B cell (primary cell): ENCODE results near the gene CLASP1. TPM values are rescaled to one million over a fixed set of nuclear protein-coding genes. Genes with fewer than 3 reads are reported as not detected.

ENCODE experiments used
- ATAC-seq: fragments of 200-7000 bp; cut with Tn5 transposase; one replicate; pipeline ENCODE4 v1.10.0; 2021; ENCODE audit warnings: low read depth, mild to moderate bottlenecking, moderate number of reproducible peaks, moderate library complexity
- CTCF ChIA-PET: fragments of 350-600 bp; sonication (Branson Sonifier 250); formaldehyde crosslinking; loops from one replicate; lab custom pipeline; 2021; ENCODE audit warnings: antibody characterized with exemption, inconsistent platforms; lab: Charles Lee
- POLR2A ChIA-PET: fragments of 350-600 bp; sonication (Branson Sonifier 250); formaldehyde crosslinking; loops from one replicate; lab custom pipeline; 2021; ENCODE audit warnings: antibody characterized with exemption; lab: Charles Lee
- DNase-seq: peaks from one replicate; pipeline ENCODE4 v3.0.0; 2013
- H2AFZ ChIP-seq: 2 replicates; pipeline ENCODE4 v1.6.1; 2012; ENCODE audit warnings: mild to moderate bottlenecking, low read depth, low read length; ENCODE audit not compliant: insufficient read depth, poor library complexity, severe bottlenecking
- H3K27ac ChIP-seq, 2 donors: 1 replicate in 1 of 2; 2 replicates in 1 of 2; pipeline ENCODE4 v1.5.1; 2012 to 2013; ENCODE audit warnings: low read length in 2 of 2, mild to moderate bottlenecking in 2 of 2, moderate library complexity in 1 of 2
- H3K27me3 ChIP-seq, 4 experiments: fragments of 200-600 bp in 1 of 4; sonication (generic) in 1 of 4; replicated peaks in 1 of 4; 1 replicate in 2 of 4; 2 replicates in 2 of 4; pipeline versions ENCODE4 v1.6.1 to v1.7.0; 2013 to 2016; ENCODE audit warnings: low read length in 3 of 4, mild to moderate bottlenecking in 2 of 4, mixed read lengths in 1 of 4, moderate library complexity in 1 of 4; ENCODE audit not compliant: insufficient read depth in 4 of 4, control insufficient read depth in 3 of 4; ENCODE audit errors: control extremely low read depth in 1 of 4
- H3K36me3 ChIP-seq, 2 experiments: replicated peaks in 1 of 2; 1 replicate in 1 of 2; 2 replicates in 1 of 2; pipeline versions ENCODE4 v1.6.1 to v1.7.1; 2013; ENCODE audit warnings: low read length in 1 of 2; ENCODE audit not compliant: insufficient read depth in 2 of 2, control insufficient read depth in 1 of 2; ENCODE audit errors: control extremely low read depth in 1 of 2, extremely low read depth in 1 of 2
- H3K4me1 ChIP-seq, 2 donors: fragments of 200-600 bp in 1 of 2; sonication (generic) in 1 of 2; 1 replicate in 1 of 2; 2 replicates in 1 of 2; pipeline versions ENCODE4 v1.5.1 to v1.6.1; 2013 to 2017; ENCODE audit warnings: low read length in 2 of 2; ENCODE audit not compliant: control insufficient read depth in 2 of 2, insufficient read depth in 2 of 2
- H3K4me2 ChIP-seq: replicated peaks from 2 replicates; pipeline ENCODE3; 2012; ENCODE audit warnings: mild to moderate bottlenecking, low read depth, low read length; ENCODE audit not compliant: poor library complexity, severe bottlenecking
- H3K4me3 ChIP-seq, 5 experiments: fragments of 200-600 bp in 1 of 5; sonication (generic) in 1 of 5; 1 replicate in 3 of 5; 2 replicates in 2 of 5; pipeline versions ENCODE4 v1.5.1 to v1.7.0; 2011 to 2016; ENCODE audit warnings: low read length in 4 of 5, mild to moderate bottlenecking in 4 of 5, low read depth in 2 of 5, control low read depth in 1 of 5, moderate library complexity in 1 of 5; ENCODE audit not compliant: insufficient read depth in 1 of 5; ENCODE audit errors: control extremely low read depth in 1 of 5, extremely low read depth in 1 of 5
- H3K79me2 ChIP-seq: fragments of 200-600 bp; sonication (generic); one replicate; pipeline ENCODE4 v1.6.0; 2016; ENCODE audit warnings: low read length; ENCODE audit not compliant: control insufficient read depth, insufficient read depth
- H3K9ac ChIP-seq: fragments of 200-600 bp; sonication (generic); 2 replicates; pipeline ENCODE4 v1.6.1; 2017; ENCODE audit warnings: mild to moderate bottlenecking, low read length, moderate library complexity
- H3K9me3 ChIP-seq, 3 donors: one replicate each; pipeline versions ENCODE4 v1.6.1 to v1.7.1; 2013; ENCODE audit warnings: low read length in 2 of 3; ENCODE audit not compliant: control insufficient read depth in 2 of 3, insufficient read depth in 1 of 3; ENCODE audit errors: control extremely low read depth in 1 of 3
- H4K20me1 ChIP-seq: 2 replicates; pipeline ENCODE4 v1.6.0; 2012; ENCODE audit warnings: mild to moderate bottlenecking, low read length; ENCODE audit not compliant: insufficient read depth, control insufficient read depth, poor library complexity, severe bottlenecking
- H3K27ac Mint-ChIP-seq: one replicate; pipeline ENCODE4 v1.8.0; 2021; ENCODE audit warnings: mixed read lengths
- H3K27me3 Mint-ChIP-seq: one replicate; pipeline ENCODE4 v1.8.0; 2021; ENCODE audit warnings: mixed read lengths
- H3K4me1 Mint-ChIP-seq: one replicate; pipeline ENCODE4 v1.8.0; 2021; ENCODE audit warnings: mixed read lengths
- H3K4me3 Mint-ChIP-seq: one replicate; pipeline ENCODE4 v1.8.0; 2021; ENCODE audit warnings: mixed read lengths
- H3K9me3 Mint-ChIP-seq: one replicate; pipeline ENCODE4 v1.8.0; 2022; ENCODE audit warnings: mixed read lengths; ENCODE audit not compliant: insufficient read depth
- CTCF ChIP-seq: fragments of 200-600 bp; IDR thresholded peaks from one replicate; pipeline ENCODE4 v1.8.0; 2022; ENCODE audit warnings: antibody characterized with exemption, mild to moderate bottlenecking
- EZH2 ChIP-seq: IDR thresholded peaks from 2 replicates; pipeline ENCODE4 v1.6.1; 2012; ENCODE audit warnings: borderline replicate concordance, low read depth, mild to moderate bottlenecking, moderate library complexity, low read length; ENCODE audit not compliant: insufficient read depth, poor library complexity, severe bottlenecking
- WGBS: methylation state at CpG from one replicate; pipeline ENCODE4 v1.1.5; 2013; ENCODE audit warnings: missing lambda C conversion rate; ENCODE audit not compliant: insufficient coverage; 5-methylcytosine and 5-hydroxymethylcytosine counted together
- intact Hi-C: fragments of 100-400 bp; cut with micrococcal nuclease; formaldehyde crosslinking; loops from one replicate; pipeline ENCODE4 v1.10.0; 2022
- polyA plus RNA-seq: library from polyadenylated mRNA; depleted of rRNA; stranded (reverse); fragments of >200 nt; gene quantifications from 2 replicates; pipeline ENCODE4 v1.2.3, GENCODE V29; 2012
- total RNA-seq, 2 donors: library from RNA; stranded (reverse); fragments of 120-200 nt in 1 of 2; gene quantifications; 1 replicate in 1 of 2; 2 replicates in 1 of 2; pipeline versions ENCODE4 v1.2.3 to v1.2.4, GENCODE V29; 2013 to 2022

CLASP1 gene
- total and polyA plus RNA-seq, 2 donors (not counting 1 experiment from before 2014, with no cell fraction given): 8.7 to 88.0 TPM

- Mint-ChIP-seq H3K4me3 (no peak overlapping the region), H3K4me1 (no peaks in the 10 kb centered on the region), H3K9me3 (peaks cover 12% of the 10 kb centered on the region), H3K27me3 (no peaks in the 10 kb centered on the region), H3K27ac (no peak overlapping the region)
- Histone ChIP-seq H3K36me3 (no peaks in the 10 kb centered on the region), H3K27ac (no peak overlapping the region), H4K20me1 (no peaks in the 10 kb centered on the region), H3K9ac (no peak overlapping the region), H3K4me2 (no peak overlapping the region), H3K27me3 (no peaks in the 10 kb centered on the region), H3K4me1 (no peaks in the 10 kb centered on the region), H3K9me3 (peaks cover 7 to 31% (median 10%) of the 10 kb centered on the region in 3 donors), H3K79me2 (no peaks in the 10 kb centered on the region), H2AFZ (no peak overlapping the region), H3K4me3 (no peak overlapping the region)
- intact Hi-C loops: no loop called here
- no peak for ATAC-seq
- TF ChIP-seq EZH2 (no peak), CTCF (no peak)
- ChIA-PET POLR2A (no interaction called here), CTCF (no interaction called here)
- DNase-seq: no peak
Observed at GRCh38 chr2:121670181-121670580, 20.9 kb upstream of the CLASP1 start.

- Mint-ChIP-seq H3K27ac (no peak overlapping the region), H3K4me3 (no peak overlapping the region), H3K27me3 (no peaks in the 10 kb centered on the region), H3K9me3 (peaks cover 5% of the 10 kb centered on the region), H3K4me1 (no peaks in the 10 kb centered on the region)
- Histone ChIP-seq H3K27ac (no peak overlapping the region), H2AFZ (no peak overlapping the region), H3K27me3 (no peaks in the 10 kb centered on the region), H3K36me3 (peaks cover 0 to 3% of the 10 kb centered on the region in 2 experiments), H3K79me2 (no peaks in the 10 kb centered on the region), H3K9me3 (peaks cover 7 to 17% (median 7%) of the 10 kb centered on the region in 3 donors), H3K9ac (no peak overlapping the region), H4K20me1 (no peaks in the 10 kb centered on the region), H3K4me1 (no peaks in the 10 kb centered on the region), H3K4me3 (no peak overlapping the region), H3K4me2 (no peak overlapping the region)
- ChIA-PET POLR2A (no interaction called here), CTCF (no interaction called here)
- intact Hi-C loops: no loop called here
- WGBS: 100% methylated on average over 1 of the region's 1 CpG
- TF ChIP-seq CTCF (no peak), EZH2 (no peak)
- DNase-seq: no peak
- ATAC-seq: no peak
Observed at GRCh38 chr2:121667618-121668017, 18.4 kb upstream of the CLASP1 start.
